H9 (cell line): ENCODE results near the gene SHISA9. TPM values are rescaled to one million over a fixed set of nuclear protein-coding genes. Genes with fewer than 3 reads are reported as not detected.
A peak's percentile ranks its signal among the peaks of the same experiment; 100 is the strongest.

Experiments used
- DNase-seq: peaks from one replicate; pipeline ENCODE4 v3.0.0-alpha.2; 2017
- H2AFZ ChIP-seq: one replicate; pipeline ENCODE4 v1.6.1; 2013; ENCODE audit warnings: mild to moderate bottlenecking, low read length, control low read depth, moderate library complexity
- H2AK5ac ChIP-seq: 2 replicates; pipeline ENCODE4 v1.6.1; 2013; ENCODE audit warnings: low read length, control low read depth, mixed read lengths; ENCODE audit not compliant: insufficient read length
- H2BK120ac ChIP-seq: one replicate; pipeline ENCODE4 v1.6.1; 2013; ENCODE audit warnings: low read depth, mild to moderate bottlenecking, low read length, control low read depth, inconsistent platforms; ENCODE audit not compliant: poor library complexity, severe bottlenecking
- H2BK12ac ChIP-seq: 2 replicates; pipeline ENCODE4 v1.6.1; 2013; ENCODE audit warnings: low read length, control low read depth, mixed read lengths, low read depth; ENCODE audit not compliant: insufficient read length
- H2BK15ac ChIP-seq: 2 replicates; pipeline ENCODE4 v1.6.1; 2013; ENCODE audit warnings: low read depth, low read length, control low read depth
- H2BK20ac ChIP-seq: one replicate; pipeline ENCODE4 v1.6.1; 2013; ENCODE audit warnings: low read depth, mild to moderate bottlenecking, low read length, control low read depth, inconsistent platforms; ENCODE audit not compliant: poor library complexity, severe bottlenecking
- H2BK5ac ChIP-seq: 2 replicates; pipeline ENCODE4 v1.6.1; 2013; ENCODE audit warnings: low read length, control low read depth, mixed read lengths; ENCODE audit not compliant: insufficient read length
- H3K14ac ChIP-seq: 2 replicates; pipeline ENCODE4 v1.6.1; 2013; ENCODE audit warnings: low read length, control low read depth; ENCODE audit not compliant: insufficient read depth
- H3K18ac ChIP-seq: 2 replicates; pipeline ENCODE4 v1.6.1; 2013; ENCODE audit warnings: low read depth, mild to moderate bottlenecking, mixed read lengths, low read length, control low read depth; ENCODE audit not compliant: insufficient read length
- H3K23ac ChIP-seq: 2 replicates; pipeline ENCODE4 v1.6.1; 2013; ENCODE audit warnings: low read length, control low read depth, mixed read lengths, low read depth; ENCODE audit not compliant: insufficient read length
- H3K23me2 ChIP-seq: 2 replicates; pipeline ENCODE4 v1.6.1; 2013; ENCODE audit warnings: low read depth, mild to moderate bottlenecking, mixed read lengths, low read length, control low read depth; ENCODE audit not compliant: insufficient read length, poor library complexity, severe bottlenecking
- H3K27ac ChIP-seq: 2 replicates; pipeline ENCODE4 v1.5.1; 2013; ENCODE audit warnings: low read length, control low read depth, mixed read lengths, low read depth; ENCODE audit not compliant: insufficient read length
- H3K27me3 ChIP-seq: 2 replicates; pipeline ENCODE4 v1.6.1; 2013; ENCODE audit warnings: low read length, control low read depth, inconsistent platforms; ENCODE audit not compliant: insufficient read depth
- H3K4ac ChIP-seq: 2 replicates; pipeline ENCODE4 v1.6.1; 2013; ENCODE audit warnings: low read depth, mild to moderate bottlenecking, control low read depth, inconsistent platforms, low read length, moderate library complexity
- H3K4me1 ChIP-seq: 2 replicates; pipeline ENCODE4 v1.6.1; 2013; ENCODE audit warnings: low read length, control low read depth, inconsistent platforms; ENCODE audit not compliant: insufficient read depth
- H3K4me2 ChIP-seq: 2 replicates; pipeline ENCODE4 v1.6.1; 2013; ENCODE audit warnings: low read length, control low read depth, mixed read lengths; ENCODE audit not compliant: insufficient read length, insufficient read depth
- H3K56ac ChIP-seq: 2 replicates; pipeline ENCODE4 v1.6.1; 2013; ENCODE audit warnings: low read depth, mild to moderate bottlenecking, mixed read lengths, low read length, control low read depth; ENCODE audit not compliant: insufficient read length
- H3K79me1 ChIP-seq: 2 replicates; pipeline ENCODE4 v1.6.1; 2013; ENCODE audit warnings: low read depth, mild to moderate bottlenecking, moderate library complexity, low read length, control low read depth, inconsistent platforms; ENCODE audit not compliant: insufficient read depth, poor library complexity, severe bottlenecking
- H3K79me2 ChIP-seq: 2 replicates; pipeline ENCODE4 v1.6.1; 2013; ENCODE audit warnings: low read length, control low read depth, inconsistent platforms; ENCODE audit not compliant: insufficient read depth
- H3K9ac ChIP-seq: 2 replicates; pipeline ENCODE4 v1.6.1; 2013; ENCODE audit warnings: low read length, control low read depth, mixed read lengths; ENCODE audit not compliant: insufficient read length; ENCODE audit errors: extremely low read depth
- H3K9me3 ChIP-seq: one replicate; pipeline ENCODE4 v1.6.1; 2013; ENCODE audit warnings: low read depth, low read length, inconsistent platforms; ENCODE audit not compliant: control insufficient read depth
- H3T11ph ChIP-seq: one replicate; pipeline ENCODE4 v1.6.1; 2013; ENCODE audit warnings: mild to moderate bottlenecking, low read length, control low read depth, inconsistent platforms
- H4K20me1 ChIP-seq: one replicate; pipeline ENCODE4 v1.6.1; 2013; ENCODE audit not compliant: control insufficient read depth, insufficient read length, insufficient read depth
- H4K5ac ChIP-seq: 2 replicates; pipeline ENCODE4 v1.6.1; 2013; ENCODE audit warnings: low read depth, mild to moderate bottlenecking, mixed read lengths, low read length, control low read depth; ENCODE audit not compliant: insufficient read length
- H4K8ac ChIP-seq: replicated peaks from 2 replicates; pipeline ENCODE4 v1.6.1; 2013; ENCODE audit warnings: low read length, control low read depth, mixed read lengths, low read depth; ENCODE audit not compliant: insufficient read length
- H4K91ac ChIP-seq: 2 replicates; pipeline ENCODE4 v1.6.1; 2013; ENCODE audit warnings: low read depth, mild to moderate bottlenecking, moderate library complexity, mixed read lengths, low read length, control low read depth; ENCODE audit not compliant: insufficient read length
- H3K27ac Mint-ChIP-seq, 3 experiments: 2 replicates in 2 of 3; 3 replicates in 1 of 3; pipeline ENCODE4 v1.8.0; 2020 to 2021; ENCODE audit warnings: mixed read lengths in 3 of 3, mild to moderate bottlenecking in 1 of 3, moderate library complexity in 1 of 3
- H3K27me3 Mint-ChIP-seq: 2 replicates; pipeline ENCODE4 v1.8.0; 2021; ENCODE audit warnings: low read depth, mild to moderate bottlenecking, moderate library complexity, mixed read lengths
- H3K36me3 Mint-ChIP-seq, 3 experiments: 2 replicates in 2 of 3; 3 replicates in 1 of 3; pipeline ENCODE4 v1.8.0; 2020 to 2021; ENCODE audit warnings: low read depth in 3 of 3, mixed read lengths in 3 of 3; ENCODE audit not compliant: insufficient read depth in 1 of 3
- H3K4me1 Mint-ChIP-seq, 2 experiments: 2 replicates each; pipeline ENCODE4 v1.8.0; 2020; ENCODE audit warnings: mixed read lengths in 2 of 2
- H3K4me3 Mint-ChIP-seq, 2 experiments: 2 replicates in 1 of 2; 3 replicates in 1 of 2; pipeline ENCODE4 v1.8.0; 2020 to 2021; ENCODE audit warnings: mild to moderate bottlenecking in 2 of 2, mixed read lengths in 2 of 2, moderate library complexity in 1 of 2
- H3K9me3 Mint-ChIP-seq, 2 experiments: 2 replicates in 1 of 2; 3 replicates in 1 of 2; pipeline ENCODE4 v1.8.0; 2020; ENCODE audit warnings: mild to moderate bottlenecking in 2 of 2, mixed read lengths in 2 of 2, moderate library complexity in 1 of 2
- WGBS: extraction: QIAGEN DNeasy Blood & Tissue Kit; methylation state at CpG from one replicate; pipeline ENCODE4 v1.1.7; 2013; ENCODE audit warnings: missing lambda C conversion rate, low lambda C conversion rate, mixed read lengths; ENCODE audit not compliant: insufficient read length; ENCODE audit errors: extremely low coverage; 5-methylcytosine and 5-hydroxymethylcytosine counted together
- total RNA-seq: library from RNA; stranded (reverse); gene quantifications from 2 replicates; pipeline ENCODE4 v1.2.1, GENCODE V29; 2021
- TF ChIP-seq, protein P1 (sequence below): fragments of 200-600 bp; sonication (generic); conservative IDR thresholded peaks from 3 replicates; pipeline ENCODE4 v1.8.0; 2021; ENCODE audit warnings: antibody characterized with exemption, mild to moderate bottlenecking

SHISA9 gene
- total RNA-seq, 1 experiment from 2014 or later = 7.0 TPM

- Histone ChIP-seq H3K23me2 (no peaks in the 10 kb centered on the region), H3K14ac (no peak overlapping the region)
- TF ChIP-seq, protein P1, sequence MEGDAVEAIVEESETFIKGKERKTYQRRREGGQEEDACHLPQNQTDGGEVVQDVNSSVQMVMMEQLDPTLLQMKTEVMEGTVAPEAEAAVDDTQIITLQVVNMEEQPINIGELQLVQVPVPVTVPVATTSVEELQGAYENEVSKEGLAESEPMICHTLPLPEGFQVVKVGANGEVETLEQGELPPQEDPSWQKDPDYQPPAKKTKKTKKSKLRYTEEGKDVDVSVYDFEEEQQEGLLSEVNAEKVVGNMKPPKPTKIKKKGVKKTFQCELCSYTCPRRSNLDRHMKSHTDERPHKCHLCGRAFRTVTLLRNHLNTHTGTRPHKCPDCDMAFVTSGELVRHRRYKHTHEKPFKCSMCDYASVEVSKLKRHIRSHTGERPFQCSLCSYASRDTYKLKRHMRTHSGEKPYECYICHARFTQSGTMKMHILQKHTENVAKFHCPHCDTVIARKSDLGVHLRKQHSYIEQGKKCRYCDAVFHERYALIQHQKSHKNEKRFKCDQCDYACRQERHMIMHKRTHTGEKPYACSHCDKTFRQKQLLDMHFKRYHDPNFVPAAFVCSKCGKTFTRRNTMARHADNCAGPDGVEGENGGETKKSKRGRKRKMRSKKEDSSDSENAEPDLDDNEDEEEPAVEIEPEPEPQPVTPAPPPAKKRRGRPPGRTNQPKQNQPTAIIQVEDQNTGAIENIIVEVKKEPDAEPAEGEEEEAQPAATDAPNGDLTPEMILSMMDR = no peak
Observed at GRCh38 chr16:13108126-13108525, 206.7 kb downstream of the SHISA9 start.

More at GRCh38 chr16:13108126-13108525, 206.7 kb downstream of the SHISA9 start:
- no peak overlapping the region for H2BK15ac ChIP-seq
- H3K79me2 ChIP-seq = no peaks in the 10 kb centered on the region
- WGBS = no CpG with 5 or more reads among the region's 5 CpGs
- no peaks in the 10 kb centered on the region for H3K9me3 ChIP-seq
- H2BK5ac ChIP-seq = no peak overlapping the region
- H3K27me3 ChIP-seq = no peaks in the 10 kb centered on the region
- H4K8ac ChIP-seq = no peak overlapping the region
- no peak overlapping the region for H3K56ac ChIP-seq
- Mint-ChIP-seq H3K27ac (peak overlapping the region in 2 of 3 experiments; percentile 3 to 73; a peak in 1 of 7 replicates), H3K9me3 (peaks cover 7 to 11% of the 10 kb centered on the region in 2 experiments), H3K4me1 (peaks cover 14 to 18% of the 10 kb centered on the region in 2 experiments), H3K4me3 (no peak overlapping the region), H3K36me3 (peaks cover 3 to 20% (median 15%) of the 10 kb centered on the region in 3 experiments; a peak in 6 of 7 replicates), H3K27me3 (no peaks in the 10 kb centered on the region; the same call in 1 of the 2 replicates)
- no peaks in the 10 kb centered on the region for H3K79me1 ChIP-seq
- no peaks in the 10 kb centered on the region for H4K20me1 ChIP-seq
- no peak overlapping the region for H3K4ac ChIP-seq
- no peak overlapping the region for H3T11ph ChIP-seq
- no peak overlapping the region for H2AFZ ChIP-seq
- no peak overlapping the region for H2BK20ac ChIP-seq
- no peak overlapping the region for H3K23ac ChIP-seq
- DNase-seq = no peak
- no peak overlapping the region for H3K9ac ChIP-seq
- H2BK120ac ChIP-seq = no peak overlapping the region
- no peak overlapping the region for H3K4me2 ChIP-seq
- H2BK12ac ChIP-seq = no peak overlapping the region
- H3K27ac ChIP-seq = no peak overlapping the region
- no peaks in the 10 kb centered on the region; the same call in 1 of the 2 replicates for H3K4me1 ChIP-seq
- no peak overlapping the region for H4K5ac ChIP-seq
- H4K91ac ChIP-seq = no peak overlapping the region
- no peak overlapping the region for H3K18ac ChIP-seq
- no peak overlapping the region for H2AK5ac ChIP-seq
